HG02970 (cell line): Measurements from ENCODE around the gene LRRC4B.

Source experiments
- ATAC-seq: cut with Tn5 transposase; IDR thresholded peaks from one replicate; pipeline ENCODE4 v1.9.1; 2021; ENCODE audit warnings: mild to moderate bottlenecking, moderate library complexity, moderate number of reproducible peaks; ENCODE audit not compliant: unreplicated experiment, low FRiP score

Gene LRRC4B

GRCh38 chr19:50554212-50554611 lies 14.0 kb downstream of the LRRC4B start:
- ATAC-seq: no peak

- ATAC-seq: no peak
Measured at GRCh38 chr19:50553134-50553703, 15.0 kb downstream of the LRRC4B start.

GRCh38 chr19:50552540-50552939 lies 15.7 kb downstream of the LRRC4B start:
- no peak for ATAC-seq

GRCh38 chr19:50551715-50552187 lies 16.5 kb downstream of the LRRC4B start:
- ATAC-seq: no peak

GRCh38 chr19:50551034-50551714 lies 17.1 kb downstream of the LRRC4B start:
- ATAC-seq: no peak

GRCh38 chr19:50550594-50550966 lies 17.7 kb downstream of the LRRC4B start:
- no peak for ATAC-seq

GRCh38 chr19:50549927-50550593 lies 18.2 kb downstream of the LRRC4B start:
- no peak for ATAC-seq

- no peak for ATAC-seq
Measured at GRCh38 chr19:50549059-50549926, 18.9 kb downstream of the LRRC4B start.

GRCh38 chr19:50548191-50549058 lies 19.8 kb downstream of the LRRC4B start:
- ATAC-seq: no peak

- ATAC-seq: no peak
Measured at GRCh38 chr19:50547385-50548190, 20.6 kb downstream of the LRRC4B start.

- no peak for ATAC-seq
Measured at GRCh38 chr19:50546527-50547221, 21.6 kb downstream of the LRRC4B start.

- no peak for ATAC-seq
Measured at GRCh38 chr19:50542943-50543342, 25.3 kb downstream of the LRRC4B start.

- ATAC-seq: no peak
Measured at GRCh38 chr19:50537769-50538230, 30.4 kb downstream of the LRRC4B start.

GRCh38 chr19:50537306-50537685 lies 30.9 kb downstream of the LRRC4B start:
- ATAC-seq: no peak

- no peak for ATAC-seq
Measured at GRCh38 chr19:50536662-50537305, 31.5 kb downstream of the LRRC4B start.

- ATAC-seq: no peak
Measured at GRCh38 chr19:50535672-50536187, 32.5 kb downstream of the LRRC4B start.

- no peak for ATAC-seq
Measured at GRCh38 chr19:50534478-50534877, 33.8 kb downstream of the LRRC4B start.

GRCh38 chr19:50532952-50533351 lies 35.3 kb downstream of the LRRC4B start:
- ATAC-seq: no peak
